Adipose tissue (tissue), 3 donors: Measurements from ENCODE around the gene ATP6V1G3. TPM values are rescaled to one million over a fixed set of nuclear protein-coding genes. Genes with fewer than 3 reads are reported as not detected.
"Not testable (repeated sequence)": the region's sequence is repeated elsewhere in the genome, so short reads cannot be mapped to it uniquely, and the experiment has no call there.

Experiments used
- H3K27ac ChIP-seq: one replicate; pipeline ENCODE4 v1.5.1; 2013; ENCODE audit warnings: low read depth, low read length
- WGBS, 3 donors: extraction: QIAGEN DNeasy Blood & Tissue Kit; methylation state at CpG; one replicate each; pipeline ENCODE4 v1.1.7; 2013; 5-methylcytosine and 5-hydroxymethylcytosine counted together
- polyA plus RNA-seq, 3 donors: library from polyadenylated mRNA; stranded (reverse); fragments of 200-250 nt; gene quantifications; one replicate each; pipeline ENCODE4 v1.2.3, GENCODE V29; 2013
- donor health status: healthy with polysubstance abuse.
- donor health status: Bipolar disorder and iron deficiency.
- donor health status: healthy.

The ATP6V1G3 gene, protein sequence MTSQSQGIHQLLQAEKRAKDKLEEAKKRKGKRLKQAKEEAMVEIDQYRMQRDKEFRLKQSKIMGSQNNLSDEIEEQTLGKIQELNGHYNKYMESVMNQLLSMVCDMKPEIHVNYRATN
- polyA plus RNA-seq, result not detected

DNA sequence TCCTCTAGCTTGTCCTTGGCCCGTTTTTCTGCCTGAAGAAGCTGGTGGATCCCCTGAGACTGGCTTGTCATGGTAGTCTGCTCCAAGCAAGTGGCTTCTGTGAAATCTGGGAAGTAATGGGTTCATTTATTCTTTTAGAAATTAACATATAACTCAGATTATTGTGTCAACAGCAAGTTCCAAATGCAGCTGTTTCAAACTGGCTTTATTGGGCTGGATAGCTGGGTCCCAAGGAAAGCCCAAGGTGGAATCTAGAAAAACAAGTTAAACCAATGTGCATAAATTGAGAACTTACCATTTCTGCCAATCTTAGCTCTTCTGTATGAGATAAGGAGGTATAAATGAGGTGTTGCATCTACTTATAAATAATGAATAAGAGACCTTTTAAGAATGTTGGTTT lies at the start of gene ATP6V1G3:
Gene ATP6V1G3, minus strand, starts transcription at position 101 of the 400 bp plus-strand sequence. Its CDS starts 30 bp downstream, at position 71.
- no peak within 1 kb of the TSS for H3K27ac ChIP-seq
- 76 to 87% (median 81%) methylated on average over 1 of the region's 1 CpG for WGBS, 3 donors

DNA sequence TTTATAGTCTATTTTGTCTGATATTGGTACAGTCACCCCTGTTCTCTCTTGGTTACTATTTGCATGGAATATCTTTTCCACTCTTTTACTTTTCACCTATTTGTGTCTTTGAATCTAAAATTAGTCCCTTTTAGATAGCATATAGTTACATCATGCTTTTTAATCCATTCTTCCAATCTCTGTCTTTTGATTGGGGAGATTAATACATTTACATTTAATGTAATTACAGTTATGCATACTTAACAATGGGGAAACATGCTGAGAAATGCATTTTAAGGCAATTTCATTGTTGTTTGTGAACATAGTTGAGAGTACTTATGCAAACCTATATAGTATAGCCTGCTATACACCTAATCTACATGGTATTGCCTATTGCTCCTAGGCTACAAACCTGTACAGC lies 48.4 kb upstream of the ATP6V1G3 start:
- H3K27ac ChIP-seq, result no peak overlapping the region

DNA sequence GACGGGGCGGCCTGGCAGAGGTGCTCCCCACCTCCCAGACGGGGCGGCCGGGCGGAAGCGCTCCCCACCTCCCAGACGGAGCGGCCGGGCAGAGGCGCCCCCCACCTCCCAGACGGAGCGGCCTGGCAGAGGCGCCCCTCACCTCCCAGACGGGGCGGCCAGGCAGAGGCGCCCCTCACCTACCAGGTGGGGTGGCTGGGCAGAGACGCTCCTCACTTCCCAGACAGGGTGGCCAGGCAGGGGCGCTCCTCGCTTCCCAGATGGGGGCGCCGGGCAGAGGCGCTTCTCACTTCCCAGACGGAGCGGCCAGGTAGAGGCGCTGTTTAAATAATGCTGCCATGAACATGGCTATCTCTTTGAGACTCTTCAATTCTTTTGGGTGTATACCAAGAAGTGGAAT lies 43.7 kb upstream of the ATP6V1G3 start:
- 95 to 96% (median 95%) methylated on average over 26 of the region's 26 CpGs for WGBS, 3 donors

DNA sequence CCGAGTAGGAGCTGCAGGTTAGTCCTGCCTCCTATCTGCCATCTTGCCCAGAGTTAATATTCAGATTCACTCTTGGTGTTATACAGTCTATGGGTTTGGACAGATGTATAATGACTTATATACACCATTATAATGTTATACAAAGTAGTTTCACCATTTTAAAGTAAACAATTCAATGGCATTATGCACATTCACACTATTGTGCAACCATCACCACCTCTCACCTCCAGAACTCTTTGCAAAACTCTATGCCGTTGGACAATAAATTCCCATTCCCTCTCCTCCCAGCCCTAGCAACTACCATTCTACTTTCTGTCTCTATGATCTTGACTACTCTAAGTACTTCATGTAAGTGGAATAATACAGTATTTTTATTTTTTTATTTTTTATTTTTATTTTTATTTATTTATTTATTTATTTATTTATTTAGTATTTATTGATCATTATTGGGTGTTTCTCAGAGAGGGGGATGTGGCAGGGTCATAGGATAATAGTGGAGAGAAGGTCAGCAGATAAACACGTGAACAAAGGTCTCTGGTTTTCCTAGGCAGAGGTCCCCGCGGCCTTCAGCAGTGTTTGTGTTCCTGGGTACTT lies 42.8 kb upstream of the ATP6V1G3 start:
- H3K27ac ChIP-seq, result not testable (repeated sequence)
- 73 to 92% (median 74%) methylated on average over 5 of the region's 5 CpGs for WGBS, 3 donors

More for the DNA sequence above, 43.7 kb upstream of the ATP6V1G3 start:
- no peak overlapping the region for H3K27ac ChIP-seq

DNA sequence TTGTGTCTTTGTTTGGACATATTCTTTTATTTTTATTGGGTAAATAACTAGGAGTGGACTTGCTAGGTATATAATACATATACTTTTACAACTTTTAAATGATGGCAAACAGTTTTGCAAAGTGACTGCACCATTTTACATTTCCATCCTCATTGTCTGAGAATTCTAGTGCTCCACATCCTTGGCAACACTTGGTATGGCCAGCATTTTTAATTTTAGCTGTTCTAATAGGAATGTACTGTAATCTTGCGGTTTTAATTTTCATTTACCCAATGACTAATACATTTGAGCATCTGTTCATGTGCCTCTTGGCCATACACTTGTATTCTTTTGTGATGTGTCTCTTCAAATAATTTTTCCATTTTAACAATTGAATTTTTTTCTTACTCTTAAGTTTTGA lies 37.0 kb upstream of the ATP6V1G3 start:
- no peak overlapping the region for H3K27ac ChIP-seq
- WGBS, 3 donors, result 94 to 95% (median 95%) methylated on average over 1 of the region's 1 CpG

DNA sequence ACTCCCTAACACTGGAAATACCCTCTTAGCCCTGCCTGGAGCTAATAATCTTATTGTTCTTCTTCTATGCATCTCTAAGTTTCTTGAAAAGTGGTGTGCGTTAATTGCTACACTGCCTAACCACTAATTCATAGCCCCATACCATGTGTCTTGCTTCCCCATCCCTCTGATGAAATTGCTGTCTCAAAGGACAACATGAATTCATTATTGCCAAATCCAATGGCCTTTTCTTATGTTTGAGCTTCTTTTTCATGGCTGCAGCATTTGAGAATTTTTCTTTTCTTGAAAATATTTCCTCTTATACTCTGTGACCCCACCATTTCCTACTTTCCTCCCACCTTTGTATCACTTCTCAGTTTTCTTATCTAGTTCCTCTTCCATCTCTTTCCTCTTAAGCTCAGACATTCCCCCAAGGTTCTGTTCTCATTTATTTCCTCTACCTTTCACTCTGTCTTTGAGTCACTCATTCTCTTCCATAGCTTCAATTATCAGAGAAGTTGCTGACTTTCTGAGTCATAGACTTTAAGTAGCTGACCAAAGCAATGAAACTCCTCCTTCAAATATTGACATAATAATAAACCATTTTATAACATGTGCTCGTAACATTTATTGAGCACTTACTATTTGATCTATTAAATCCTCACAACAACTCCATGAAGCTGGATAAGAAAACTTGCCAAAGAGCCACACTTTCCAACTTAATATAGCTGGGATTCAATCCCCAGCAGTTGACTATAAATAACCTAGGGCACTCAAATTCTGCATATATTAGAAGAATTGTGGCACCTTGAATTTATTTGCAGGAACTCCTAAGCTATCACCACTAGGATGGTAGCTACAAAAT lies 35.5 kb upstream of the ATP6V1G3 start:
- H3K27ac ChIP-seq, result no peak overlapping the region
- 81 to 88% (median 85%) methylated on average over 2 of the region's 2 CpGs for WGBS, 3 donors

DNA sequence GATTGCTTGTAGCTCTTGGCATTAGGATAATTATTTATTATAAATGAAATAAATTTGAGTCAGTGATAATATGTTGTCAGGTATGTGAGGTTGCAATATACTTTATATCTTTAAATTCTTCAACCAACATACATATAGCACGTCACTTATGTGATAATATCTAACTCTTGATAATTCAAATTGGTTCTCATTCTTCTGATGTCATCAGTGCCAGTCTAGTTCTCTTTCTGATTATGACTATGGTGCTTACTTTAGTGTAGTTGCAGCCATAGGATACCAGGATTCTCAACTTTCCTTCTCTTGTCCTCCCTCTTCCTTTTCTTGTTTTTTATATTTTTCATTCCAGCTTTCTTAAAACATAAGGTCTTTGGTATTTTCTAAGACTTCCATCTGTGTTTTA lies 34.8 kb upstream of the ATP6V1G3 start:
- 71 to 86% (median 81%) methylated on average over 1 of the region's 1 CpG for WGBS, 3 donors
- H3K27ac ChIP-seq, result no peak overlapping the region

DNA sequence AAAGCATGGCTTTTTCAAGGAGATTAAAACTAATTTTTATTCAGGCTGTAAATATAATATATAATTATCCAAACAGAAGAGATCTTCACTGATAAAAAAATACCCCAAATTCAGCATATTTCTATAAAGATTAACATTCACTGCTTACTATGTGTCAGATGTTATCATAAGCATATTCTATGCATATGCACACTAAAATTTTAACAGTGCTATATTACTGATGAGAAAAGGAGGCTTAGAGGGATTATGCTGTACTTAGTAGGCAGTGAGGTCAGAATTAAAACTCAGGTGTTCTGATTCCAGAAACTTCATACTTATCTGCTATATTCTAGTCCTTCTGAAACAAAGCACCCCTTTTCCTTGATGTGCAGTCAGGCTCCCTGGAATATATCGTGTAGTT lies 33.8 kb upstream of the ATP6V1G3 start:
- H3K27ac ChIP-seq, result no peak overlapping the region
- 81 to 95% (median 91%) methylated on average over 1 of the region's 1 CpG for WGBS, 3 donors

DNA sequence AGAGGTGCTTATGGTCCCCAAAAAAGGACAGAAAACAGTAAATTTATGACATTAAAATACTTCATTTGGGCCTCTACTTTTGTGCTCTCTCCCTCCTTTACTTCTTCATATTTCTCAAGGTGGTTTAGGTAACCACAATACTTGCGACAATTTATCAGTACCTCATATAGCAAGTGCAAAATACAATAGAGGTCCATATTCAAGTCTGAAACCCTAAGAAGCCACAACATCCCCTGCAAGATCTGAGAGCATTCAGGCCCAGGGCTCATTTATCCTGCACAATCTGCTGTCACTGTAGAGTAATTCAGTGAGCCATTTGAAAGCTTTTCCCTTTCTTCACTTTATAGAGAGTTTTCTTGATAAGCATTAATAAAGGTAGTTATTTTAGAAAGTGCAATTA lies 24.2 kb upstream of the ATP6V1G3 start:
- H3K27ac ChIP-seq, result no peak overlapping the region
- 84 to 100% (median 96%) methylated on average over 1 of the region's 1 CpG for WGBS, 3 donors

DNA sequence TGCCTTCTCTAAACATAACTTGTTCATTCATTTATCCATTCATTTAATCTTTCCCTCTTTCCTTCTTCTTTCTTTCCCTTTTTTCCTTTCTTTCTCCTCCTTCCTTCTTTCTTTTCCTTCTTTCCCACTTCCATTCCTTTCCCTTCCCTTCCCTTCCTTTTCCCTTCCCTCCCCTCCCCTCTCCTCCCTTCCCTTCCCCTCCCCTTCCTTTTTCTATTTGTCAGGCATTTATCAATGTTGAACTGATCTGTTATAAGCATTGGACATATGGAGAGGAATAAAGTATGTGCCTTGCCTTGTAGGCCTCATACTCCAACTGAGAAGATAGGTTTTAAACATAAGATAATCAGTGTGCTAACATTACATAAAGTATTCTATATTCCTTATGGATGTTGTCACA lies 23.7 kb upstream of the ATP6V1G3 start:
- no peak overlapping the region for H3K27ac ChIP-seq

DNA sequence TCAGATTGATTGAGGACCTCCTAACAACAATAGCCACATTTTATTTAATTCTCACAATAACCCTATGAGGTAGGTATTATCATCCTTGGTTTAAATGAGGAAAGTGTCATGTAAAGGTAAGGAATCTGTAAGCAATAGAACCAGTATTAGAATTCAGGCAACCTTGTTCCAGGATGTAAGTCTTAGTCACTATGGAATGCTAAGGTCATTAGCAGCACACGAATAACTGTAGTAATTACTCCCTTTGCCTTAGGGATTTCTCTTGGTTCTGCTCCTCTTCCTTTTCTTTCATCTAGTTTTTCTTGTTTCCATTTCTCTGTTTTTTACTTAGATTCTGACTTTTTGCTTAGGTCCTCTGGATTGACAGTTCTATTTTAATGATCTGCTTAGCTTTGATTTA lies 23.1 kb upstream of the ATP6V1G3 start:
- 48 to 64% (median 61%) methylated on average over 1 of the region's 1 CpG for WGBS, 3 donors
- no peak overlapping the region for H3K27ac ChIP-seq

DNA sequence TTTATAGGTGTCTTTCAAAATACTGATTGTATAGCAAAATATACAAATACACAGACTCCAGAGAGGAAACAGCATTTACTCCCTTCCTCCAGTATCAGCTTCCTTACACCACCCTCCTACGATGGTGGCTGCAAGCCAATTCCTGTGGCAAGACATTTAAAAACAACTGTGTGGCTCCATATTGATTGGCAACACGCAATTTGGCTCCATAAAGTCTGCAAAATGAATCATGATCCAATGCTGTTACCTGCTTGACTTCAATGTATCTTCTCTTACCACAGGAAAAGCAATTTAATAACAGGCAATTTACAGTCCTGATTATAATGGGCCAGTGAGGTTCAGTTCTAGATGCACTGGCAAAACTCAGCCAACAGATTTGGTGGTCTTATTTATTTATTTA lies 19.7 kb upstream of the ATP6V1G3 start:
- WGBS, 3 donors, result 30 to 32% (median 32%) methylated on average over 2 of the region's 2 CpGs
- H3K27ac ChIP-seq, result no peak overlapping the region

DNA sequence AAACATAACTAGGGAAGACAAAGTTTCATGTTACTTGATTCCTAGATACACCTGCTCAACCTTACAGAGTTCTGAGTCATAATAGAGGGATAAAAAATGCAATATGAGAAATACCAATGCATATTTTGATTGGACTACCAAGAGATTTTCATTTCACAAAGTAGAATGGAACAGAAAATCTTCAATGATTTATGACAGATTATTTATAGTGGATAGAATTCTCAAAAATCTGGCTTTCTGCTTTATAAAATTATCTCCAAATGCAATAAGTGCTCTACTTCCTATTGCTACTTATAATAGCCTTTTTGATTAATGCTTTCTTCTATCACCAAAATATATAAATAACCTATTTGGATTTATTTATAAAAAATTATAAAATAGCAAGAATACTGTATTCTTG lies 18.9 kb upstream of the ATP6V1G3 start:
- no peak overlapping the region for H3K27ac ChIP-seq

DNA sequence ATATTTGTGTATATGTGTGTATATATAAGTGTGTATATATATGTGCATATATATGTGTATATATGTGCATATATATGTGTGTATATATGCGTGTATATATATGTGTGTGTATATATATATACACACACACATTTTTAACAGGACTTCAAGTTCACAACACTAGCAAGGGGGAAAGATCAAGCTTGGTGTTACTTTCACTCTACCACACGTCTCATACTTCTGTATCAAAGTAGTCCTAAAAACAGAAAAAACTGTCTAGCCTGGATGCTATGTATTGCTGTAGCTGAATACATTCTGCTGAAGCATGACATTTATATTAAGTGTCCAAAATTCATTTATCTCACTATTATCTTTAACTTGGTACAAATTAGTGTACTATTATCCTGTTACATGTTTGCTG lies 17.9 kb upstream of the ATP6V1G3 start:
- WGBS, 3 donors, result 84 to 94% (median 90%) methylated on average over 2 of the region's 2 CpGs
- no peak overlapping the region for H3K27ac ChIP-seq

DNA sequence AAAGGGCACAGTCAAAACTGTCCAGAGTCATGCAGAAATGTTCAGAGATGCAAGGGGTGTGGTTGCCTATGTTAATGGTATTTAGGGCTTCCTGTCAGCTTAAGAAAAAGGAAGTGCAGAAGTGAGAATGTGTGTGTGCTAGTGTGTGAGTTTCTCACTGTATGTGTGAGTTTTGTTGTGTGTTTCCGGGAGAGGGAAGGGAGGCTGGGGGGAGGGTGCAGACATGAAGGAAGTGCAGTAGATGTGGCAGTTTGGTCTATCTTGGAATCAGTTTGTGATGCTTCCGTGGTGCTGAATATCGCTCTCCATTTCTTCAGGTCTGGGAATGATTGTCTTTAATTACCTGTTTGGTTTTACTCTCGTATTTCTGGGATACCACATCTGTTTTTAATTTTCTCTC lies 16.5 kb upstream of the ATP6V1G3 start:
- WGBS, 3 donors, result 47 to 58% (median 48%) methylated on average over 4 of the region's 4 CpGs
- H3K27ac ChIP-seq, result no peak overlapping the region

DNA sequence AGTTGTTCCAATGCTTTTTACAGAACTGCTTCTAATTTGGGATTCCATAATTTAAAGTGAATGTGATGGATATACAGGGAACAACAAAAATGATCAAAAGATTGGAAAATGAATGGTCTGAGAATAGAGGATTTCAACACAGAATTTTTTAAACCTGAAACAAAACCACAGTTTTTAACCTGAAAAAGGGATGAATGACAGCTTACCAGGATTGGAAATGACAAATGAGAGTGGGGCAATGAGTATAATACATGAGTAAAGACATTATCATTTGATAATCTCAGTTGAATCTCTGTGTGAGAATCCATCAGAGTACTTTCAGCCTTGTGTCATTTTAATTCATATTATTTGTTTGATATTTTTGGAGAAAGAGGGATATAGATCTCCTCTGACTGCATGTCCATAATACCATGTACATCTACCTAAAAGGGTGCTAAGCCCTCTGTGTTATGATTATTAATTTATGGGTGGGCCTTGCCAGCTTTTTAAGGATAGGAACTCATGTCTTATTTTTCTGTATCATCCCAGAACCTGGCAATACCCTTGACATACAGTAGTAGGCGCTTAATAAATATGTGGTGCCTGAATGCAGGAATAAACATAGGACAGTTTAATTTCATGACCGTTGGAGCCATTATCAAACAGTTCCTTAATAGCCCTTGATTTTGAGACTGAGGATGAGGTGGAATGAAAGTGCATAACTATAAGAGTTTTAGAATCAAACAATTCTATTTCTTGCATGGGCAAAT lies 12.4 kb upstream of the ATP6V1G3 start:
- WGBS, 3 donors, result 84 to 93% (median 92%) methylated on average over 2 of the region's 2 CpGs
- H3K27ac ChIP-seq, result no peak overlapping the region

DNA sequence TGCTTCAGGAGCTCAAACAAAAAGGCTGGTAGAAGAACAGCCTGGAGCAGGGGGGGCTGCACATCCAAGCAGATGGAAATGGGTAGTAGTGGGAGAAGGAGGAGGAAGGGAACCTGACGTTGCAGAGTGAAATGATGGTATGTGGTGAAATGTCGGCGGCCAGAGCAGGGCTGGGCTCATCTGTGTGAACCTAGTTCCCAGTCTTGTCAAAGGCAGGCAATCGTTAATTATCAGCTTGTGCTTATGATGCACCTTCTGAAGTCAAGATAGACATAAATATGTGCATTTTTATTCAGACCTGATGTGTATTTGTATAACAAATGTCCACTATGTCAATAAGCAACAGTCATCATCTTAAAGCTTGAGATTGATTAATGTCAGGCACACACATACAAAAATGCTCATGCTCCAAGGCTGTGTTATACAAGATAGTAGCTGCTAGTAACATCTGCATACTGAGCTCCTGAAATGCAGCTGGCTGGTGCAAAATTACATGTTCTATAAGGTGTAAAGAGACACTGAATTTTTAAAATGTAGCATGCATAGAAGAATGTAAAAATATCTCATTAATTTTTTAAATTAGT lies 10.6 kb upstream of the ATP6V1G3 start:
- H3K27ac ChIP-seq, result no peak overlapping the region
- 44 to 76% (median 61%) methylated on average over 4 of the region's 4 CpGs for WGBS, 3 donors

DNA sequence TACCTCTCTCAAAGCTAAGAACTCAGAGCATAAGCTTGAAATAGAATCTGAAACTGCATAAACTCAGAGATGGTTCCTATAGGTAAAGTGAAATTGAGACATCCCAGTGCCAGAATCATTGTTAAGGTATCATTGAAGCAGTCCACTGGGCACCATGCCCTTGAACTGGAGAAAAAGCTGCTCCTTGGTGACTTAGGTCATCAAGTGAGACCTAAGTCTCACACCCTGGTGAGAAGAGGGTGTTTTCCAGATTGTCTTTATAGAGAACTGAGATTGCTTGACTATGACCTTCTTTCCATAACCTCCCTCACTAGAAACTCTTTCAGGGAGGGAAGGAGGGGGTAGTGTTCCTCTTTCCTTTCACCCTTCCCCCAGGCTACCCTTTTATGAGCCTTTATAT lies 9.4 kb upstream of the ATP6V1G3 start:
- no peak overlapping the region for H3K27ac ChIP-seq

DNA sequence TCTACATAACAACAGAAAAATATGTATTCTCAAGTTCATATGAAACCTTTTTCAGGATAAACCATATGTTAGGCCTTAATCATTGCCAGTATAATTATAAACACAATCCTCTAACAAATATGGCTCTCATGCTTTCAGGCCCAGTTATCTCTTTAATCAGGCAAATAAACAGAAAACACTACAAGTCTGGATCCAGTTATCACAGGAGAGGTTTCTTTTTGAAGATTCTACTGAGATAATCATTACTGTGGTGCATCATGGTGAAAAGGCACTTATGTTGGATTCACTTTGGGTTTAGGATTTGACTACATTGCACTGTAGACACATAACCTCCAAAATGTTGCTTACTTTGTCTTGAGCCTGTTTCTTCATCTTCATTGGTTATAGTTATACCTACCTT lies 8.4 kb upstream of the ATP6V1G3 start:
- H3K27ac ChIP-seq, result no peak overlapping the region
